ENCODE data around the gene KRT38. TPM values are rescaled to one million over a fixed set of nuclear protein-coding genes. Genes with fewer than 3 reads are reported as not detected.

The KRT38 gene
- total RNA-seq, 2 donors from 2014 or later = not detected

GRCh38 chr17:41420134-41420533, 20.6 kb downstream of the KRT38 start:
- DNase-seq (ENCODE audit: low spot score) = no peak
- Histone ChIP-seq H3K27ac (no peak overlapping the region), H3K4me1 (peaks cover 0 to 9% of the 10 kb centered on the region in 2 donors), H3K4me3 (no peak overlapping the region), H3K27me3 (no peaks in the 10 kb centered on the region), H3K9me3 (no peaks in the 10 kb centered on the region), H3K36me3 (no peaks in the 10 kb centered on the region)
- TF ChIP-seq CTCF (IDR thresholded peaks at IDR 0.05) = no peak

DNA sequence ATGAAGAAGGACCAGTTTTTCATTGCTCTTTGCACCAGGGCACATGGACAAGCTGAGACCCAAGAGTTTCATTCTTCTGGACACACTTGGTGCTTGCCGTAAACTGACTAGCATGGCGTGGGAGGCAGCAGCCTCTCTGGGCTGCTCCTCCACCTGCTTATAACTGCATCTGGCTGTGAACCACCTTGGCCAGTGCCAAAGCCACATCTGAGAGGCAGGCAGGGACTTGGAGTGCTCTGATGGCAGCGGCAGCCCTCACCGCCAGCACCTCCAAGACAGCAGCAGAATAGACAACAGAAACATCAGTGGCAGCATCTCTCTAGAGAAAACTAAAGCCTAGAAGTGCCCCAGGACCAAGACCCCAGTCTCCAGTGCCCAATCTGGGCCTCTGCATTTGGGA, 21.1 kb downstream of the KRT38 start:
- H3K27me3 ChIP-seq = no peaks in the 10 kb centered on the region

DNA sequence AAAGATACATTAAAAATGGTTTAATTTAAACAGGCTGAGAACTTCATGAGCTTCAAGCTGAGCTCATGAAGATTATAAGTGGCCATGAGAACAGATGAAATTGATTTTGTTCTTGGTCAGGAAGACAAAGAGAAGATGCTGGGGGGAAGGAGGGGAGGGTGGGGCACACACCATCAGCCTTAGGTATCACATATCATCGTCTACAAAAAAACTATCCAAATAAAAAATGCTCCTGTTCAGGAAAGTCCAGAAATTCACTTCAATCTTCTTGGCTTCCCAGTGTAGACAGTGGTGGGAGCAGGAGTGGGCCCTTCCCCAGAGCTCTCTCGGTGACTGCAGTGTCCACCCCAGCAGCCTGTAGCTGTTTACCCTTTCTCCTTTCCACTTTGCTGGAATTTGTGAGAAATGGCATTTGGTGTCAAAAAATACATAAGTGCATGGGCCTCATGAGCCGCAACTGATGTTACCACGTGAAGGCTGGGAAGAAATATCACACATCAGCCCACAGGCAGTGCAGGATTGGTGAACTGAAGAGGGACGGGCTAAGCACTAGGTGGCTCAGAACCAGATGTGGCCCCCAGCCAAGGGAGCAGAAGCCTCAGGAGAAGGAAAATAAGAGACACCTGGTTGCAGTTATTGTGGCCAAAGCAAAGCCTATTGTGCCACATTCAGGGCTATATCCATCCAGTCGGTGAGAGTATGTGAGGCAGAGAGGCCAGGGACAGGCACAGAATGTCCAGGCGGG, 22.5 kb downstream of the KRT38 start:
- no peak overlapping the region for H3K4me3 ChIP-seq
- no peaks in the 10 kb centered on the region for H3K27me3 ChIP-seq
- no peak overlapping the region for H3K27ac ChIP-seq
- DNase-seq (ENCODE audit: low spot score) = no peak
- no peaks in the 10 kb centered on the region for H3K9me3 ChIP-seq
- H3K4me1 ChIP-seq = peaks cover 0 to 9% of the 10 kb centered on the region in 2 donors
- no peak for TF ChIP-seq CTCF (IDR thresholded peaks at IDR 0.05)
- H3K36me3 ChIP-seq = no peaks in the 10 kb centered on the region

More for the DNA sequence above, 21.1 kb downstream of the KRT38 start:
- H3K4me3 ChIP-seq = no peak overlapping the region
- TF ChIP-seq CTCF (IDR thresholded peaks at IDR 0.05) = no peak
- no peak overlapping the region for H3K27ac ChIP-seq
- no peaks in the 10 kb centered on the region for H3K9me3 ChIP-seq
- DNase-seq (ENCODE audit: low spot score) = no peak
- H3K4me1 ChIP-seq = peaks cover 0 to 9% of the 10 kb centered on the region in 2 donors
- H3K36me3 ChIP-seq = no peaks in the 10 kb centered on the region

- Histone ChIP-seq H3K27me3 (no peaks in the 10 kb centered on the region), H3K4me3 (no peak overlapping the region), H3K4me1 (peaks cover 0 to 9% of the 10 kb centered on the region in 2 donors), H3K36me3 (no peaks in the 10 kb centered on the region), H3K27ac (no peak overlapping the region), H3K9me3 (no peaks in the 10 kb centered on the region)
- TF ChIP-seq CTCF (IDR thresholded peaks at IDR 0.05) = no peak
- no peak for DNase-seq (ENCODE audit: low spot score)
These were observed 23.2 kb downstream of the KRT38 start for GRCh38 chr17:41417576-41418015.

- H3K27me3 ChIP-seq = no peaks in the 10 kb centered on the region
- DNase-seq (ENCODE audit: low spot score) = no peak
- H3K27ac ChIP-seq = no peak overlapping the region
- no peak for TF ChIP-seq CTCF (IDR thresholded peaks at IDR 0.05)
- H3K4me3 ChIP-seq = no peak overlapping the region
- H3K4me1 ChIP-seq = peaks cover 0 to 9% of the 10 kb centered on the region in 2 donors
- no peaks in the 10 kb centered on the region for H3K36me3 ChIP-seq
- no peaks in the 10 kb centered on the region for H3K9me3 ChIP-seq
These were observed 23.7 kb downstream of the KRT38 start for GRCh38 chr17:41417127-41417526.

- no peak overlapping the region for H3K27ac ChIP-seq
- DNase-seq (ENCODE audit: low spot score) = no peak
- H3K4me3 ChIP-seq = no peak overlapping the region
- no peaks in the 10 kb centered on the region for H3K27me3 ChIP-seq
- no peaks in the 10 kb centered on the region for H3K9me3 ChIP-seq
- no peak for TF ChIP-seq CTCF (IDR thresholded peaks at IDR 0.05)
- no peaks in the 10 kb centered on the region for H3K36me3 ChIP-seq
- H3K4me1 ChIP-seq = peaks cover 0 to 9% of the 10 kb centered on the region in 2 donors
These were observed 24.3 kb downstream of the KRT38 start for GRCh38 chr17:41416479-41416878.

Data from right atrium auricular region (tissue), 2 donors.